ENCODE measurements around the gene SIPA1L3. TPM values are rescaled to one million over a fixed set of nuclear protein-coding genes. Genes with fewer than 3 reads are reported as not detected.
A peak's percentile ranks its signal among the peaks of the same experiment; 100 is the strongest.

Gene SIPA1L3
- total RNA-seq, 3 donors from 2014 or later: 13.8 to 15.9 (median 15.7) TPM

GRCh38 chr19:37983153-37983552, 76.1 kb downstream of the SIPA1L3 start:
- ATAC-seq (no peak), DNase-seq (no peak)
- Mint-ChIP-seq H3K27me3 (ENCODE audit: low read depth) (no peaks in the 10 kb centered on the region), H3K9me3 (no peaks in the 10 kb centered on the region), H3K4me3 (no peak overlapping the region), H3K36me3 (ENCODE audit: insufficient read depth) (no peaks in the 10 kb centered on the region), H3K4me1 (ENCODE audit: low read depth) (peaks cover 18% of the 10 kb centered on the region)

- Mint-ChIP-seq H3K27me3 (ENCODE audit: low read depth) (no peaks in the 10 kb centered on the region), H3K9me3 (no peaks in the 10 kb centered on the region), H3K4me3 (no peak overlapping the region), H3K4me1 (ENCODE audit: low read depth) (peaks cover 22% of the 10 kb centered on the region), H3K36me3 (ENCODE audit: insufficient read depth) (no peaks in the 10 kb centered on the region)
- DNase-seq (no peak), ATAC-seq (no peak)
Observed at GRCh38 chr19:37983916-37984315, 76.9 kb downstream of the SIPA1L3 start.

- Mint-ChIP-seq H3K27me3 (ENCODE audit: low read depth) (no peaks in the 10 kb centered on the region), H3K4me1 (ENCODE audit: low read depth) (peaks cover 21% of the 10 kb centered on the region), H3K4me3 (no peak overlapping the region), H3K36me3 (ENCODE audit: insufficient read depth) (no peaks in the 10 kb centered on the region), H3K9me3 (no peaks in the 10 kb centered on the region)
- no peak for ATAC-seq
- no peak for DNase-seq
Observed at GRCh38 chr19:37986048-37986750, 79.2 kb downstream of the SIPA1L3 start.

GRCh38 chr19:37987356-37988332, 80.6 kb downstream of the SIPA1L3 start:
- peaks cover 21% of the 10 kb centered on the region for H3K4me1 Mint-ChIP-seq (ENCODE audit: low read depth)
- no peak overlapping the region for H3K4me3 Mint-ChIP-seq
- no peaks in the 10 kb centered on the region for H3K9me3 Mint-ChIP-seq
- ATAC-seq: no peak
- H3K36me3 Mint-ChIP-seq (ENCODE audit: insufficient read depth): no peaks in the 10 kb centered on the region
- no peaks in the 10 kb centered on the region for H3K27me3 Mint-ChIP-seq (ENCODE audit: low read depth)
- DNase-seq: no peak

- no peaks in the 10 kb centered on the region for H3K9me3 Mint-ChIP-seq
- DNase-seq: no peak
- ATAC-seq: no peak
- no peaks in the 10 kb centered on the region for H3K27me3 Mint-ChIP-seq (ENCODE audit: low read depth)
- H3K4me3 Mint-ChIP-seq: no peak overlapping the region
- peaks cover 21% of the 10 kb centered on the region for H3K4me1 Mint-ChIP-seq (ENCODE audit: low read depth)
- H3K36me3 Mint-ChIP-seq (ENCODE audit: insufficient read depth): no peaks in the 10 kb centered on the region
Observed at GRCh38 chr19:37988758-37989635, 82.0 kb downstream of the SIPA1L3 start.

- Mint-ChIP-seq H3K27me3 (ENCODE audit: low read depth) (no peaks in the 10 kb centered on the region), H3K36me3 (ENCODE audit: insufficient read depth) (peaks cover 2% of the 10 kb centered on the region), H3K4me1 (ENCODE audit: low read depth) (peaks cover 18% of the 10 kb centered on the region), H3K9me3 (no peaks in the 10 kb centered on the region), H3K4me3 (no peak overlapping the region)
- no peak for ATAC-seq
- no peak for DNase-seq
Observed at GRCh38 chr19:37989855-37990254, 82.8 kb downstream of the SIPA1L3 start.

- Mint-ChIP-seq H3K27me3 (ENCODE audit: low read depth) (no peaks in the 10 kb centered on the region), H3K4me3 (no peak overlapping the region), H3K9me3 (no peaks in the 10 kb centered on the region), H3K4me1 (ENCODE audit: low read depth) (peaks cover 17% of the 10 kb centered on the region), H3K36me3 (ENCODE audit: insufficient read depth) (peaks cover 5% of the 10 kb centered on the region)
- DNase-seq: no peak
- no peak for ATAC-seq
Observed at GRCh38 chr19:37990362-37990761, 83.4 kb downstream of the SIPA1L3 start.

GRCh38 chr19:37991176-37991835, 84.3 kb downstream of the SIPA1L3 start:
- Mint-ChIP-seq H3K4me3 (no peak overlapping the region), H3K27me3 (ENCODE audit: low read depth) (no peaks in the 10 kb centered on the region), H3K9me3 (no peaks in the 10 kb centered on the region), H3K36me3 (ENCODE audit: insufficient read depth) (peaks cover 5% of the 10 kb centered on the region), H3K4me1 (ENCODE audit: low read depth) (peaks cover 11% of the 10 kb centered on the region)
- ATAC-seq (no peak), DNase-seq (no peak)

- Mint-ChIP-seq H3K4me3 (no peak overlapping the region), H3K27me3 (ENCODE audit: low read depth) (no peaks in the 10 kb centered on the region), H3K36me3 (ENCODE audit: insufficient read depth) (peaks cover 5% of the 10 kb centered on the region), H3K9me3 (no peaks in the 10 kb centered on the region), H3K4me1 (ENCODE audit: low read depth) (peaks cover 9% of the 10 kb centered on the region)
- DNase-seq (no peak), ATAC-seq (no peak)
Observed at GRCh38 chr19:37991841-37992248, 84.8 kb downstream of the SIPA1L3 start.

- no peak for DNase-seq
- ATAC-seq: no peak
- no peaks in the 10 kb centered on the region for H3K9me3 Mint-ChIP-seq
- peaks cover 9% of the 10 kb centered on the region for H3K4me1 Mint-ChIP-seq (ENCODE audit: low read depth)
- no peaks in the 10 kb centered on the region for H3K27me3 Mint-ChIP-seq (ENCODE audit: low read depth)
- no peak overlapping the region for H3K4me3 Mint-ChIP-seq
- peaks cover 5% of the 10 kb centered on the region for H3K36me3 Mint-ChIP-seq (ENCODE audit: insufficient read depth)
Observed at GRCh38 chr19:37992761-37993160, 85.8 kb downstream of the SIPA1L3 start.

- Mint-ChIP-seq H3K36me3 (ENCODE audit: insufficient read depth) (peaks cover 5% of the 10 kb centered on the region), H3K4me3 (no peak overlapping the region)
Observed at GRCh38 chr19:37994823-37995130, 87.8 kb downstream of the SIPA1L3 start.

GRCh38 chr19:37995346-37995745, 88.3 kb downstream of the SIPA1L3 start:
- H3K4me3 Mint-ChIP-seq: no peak overlapping the region
- H3K27me3 Mint-ChIP-seq (ENCODE audit: low read depth): no peaks in the 10 kb centered on the region
- peaks cover 5% of the 10 kb centered on the region for H3K4me1 Mint-ChIP-seq (ENCODE audit: low read depth)
- DNase-seq (no peak), ATAC-seq (no peak)
- peaks cover 5% of the 10 kb centered on the region for H3K36me3 Mint-ChIP-seq (ENCODE audit: insufficient read depth)
- H3K9me3 Mint-ChIP-seq: no peaks in the 10 kb centered on the region

More at GRCh38 chr19:37994823-37995130, 87.8 kb downstream of the SIPA1L3 start:
- Mint-ChIP-seq H3K9me3 (no peaks in the 10 kb centered on the region), H3K4me1 (ENCODE audit: low read depth) (peaks cover 5% of the 10 kb centered on the region), H3K27me3 (ENCODE audit: low read depth) (no peaks in the 10 kb centered on the region)
- ATAC-seq (no peak), DNase-seq (no peak)

GRCh38 chr19:37997911-37998344, 90.9 kb downstream of the SIPA1L3 start:
- no peak overlapping the region for H3K4me3 Mint-ChIP-seq
- DNase-seq (no peak), ATAC-seq (peak; percentile 53 to 58)
- no peaks in the 10 kb centered on the region for H3K27me3 Mint-ChIP-seq (ENCODE audit: low read depth)
- H3K4me1 Mint-ChIP-seq (ENCODE audit: low read depth): peaks cover 13% of the 10 kb centered on the region
- H3K36me3 Mint-ChIP-seq (ENCODE audit: insufficient read depth): peaks cover 5% of the 10 kb centered on the region
- H3K9me3 Mint-ChIP-seq: no peaks in the 10 kb centered on the region
